Measurements from ENCODE around the gene SRP14.

DNA sequence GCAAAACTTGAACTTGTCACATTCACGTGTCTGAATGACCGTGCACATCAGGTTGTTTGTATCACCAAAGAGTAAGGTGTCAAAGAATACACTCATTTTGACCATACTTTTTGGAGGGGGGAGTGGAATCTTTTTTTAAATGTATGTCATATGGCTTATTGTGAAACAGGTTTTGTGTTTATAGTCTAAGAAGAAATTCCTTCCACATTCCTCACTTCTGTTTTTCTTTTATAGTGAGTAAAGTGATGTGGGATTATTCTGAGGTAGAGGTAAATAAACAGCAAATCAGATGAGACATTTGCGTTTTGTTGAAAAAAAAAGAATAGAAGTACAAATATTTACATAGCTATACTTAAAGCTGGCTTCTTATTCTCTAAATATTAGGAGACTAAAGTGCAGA, 33.0 kb downstream of the SRP14 start:
- TF ChIP-seq, protein P1, sequence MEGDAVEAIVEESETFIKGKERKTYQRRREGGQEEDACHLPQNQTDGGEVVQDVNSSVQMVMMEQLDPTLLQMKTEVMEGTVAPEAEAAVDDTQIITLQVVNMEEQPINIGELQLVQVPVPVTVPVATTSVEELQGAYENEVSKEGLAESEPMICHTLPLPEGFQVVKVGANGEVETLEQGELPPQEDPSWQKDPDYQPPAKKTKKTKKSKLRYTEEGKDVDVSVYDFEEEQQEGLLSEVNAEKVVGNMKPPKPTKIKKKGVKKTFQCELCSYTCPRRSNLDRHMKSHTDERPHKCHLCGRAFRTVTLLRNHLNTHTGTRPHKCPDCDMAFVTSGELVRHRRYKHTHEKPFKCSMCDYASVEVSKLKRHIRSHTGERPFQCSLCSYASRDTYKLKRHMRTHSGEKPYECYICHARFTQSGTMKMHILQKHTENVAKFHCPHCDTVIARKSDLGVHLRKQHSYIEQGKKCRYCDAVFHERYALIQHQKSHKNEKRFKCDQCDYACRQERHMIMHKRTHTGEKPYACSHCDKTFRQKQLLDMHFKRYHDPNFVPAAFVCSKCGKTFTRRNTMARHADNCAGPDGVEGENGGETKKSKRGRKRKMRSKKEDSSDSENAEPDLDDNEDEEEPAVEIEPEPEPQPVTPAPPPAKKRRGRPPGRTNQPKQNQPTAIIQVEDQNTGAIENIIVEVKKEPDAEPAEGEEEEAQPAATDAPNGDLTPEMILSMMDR (IDR thresholded peaks at IDR 0.05; ENCODE audit: low read depth, low read length) = no peak
- no peak for TF ChIP-seq POLR2A (IDR thresholded peaks at IDR 0.05; ENCODE audit: extremely low read depth, insufficient read length)
- no peak for TF ChIP-seq MYC (IDR thresholded peaks at IDR 0.05; ENCODE audit: low read depth, low read length)
- TF ChIP-seq, protein P2, sequence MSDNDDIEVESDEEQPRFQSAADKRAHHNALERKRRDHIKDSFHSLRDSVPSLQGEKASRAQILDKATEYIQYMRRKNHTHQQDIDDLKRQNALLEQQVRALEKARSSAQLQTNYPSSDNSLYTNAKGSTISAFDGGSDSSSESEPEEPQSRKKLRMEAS (IDR thresholded peaks at IDR 0.05; ENCODE audit: low read depth, low read length) = no peak

Measured in NB4 (cell line).